Frontal cortex (tissue), 1 donor: ENCODE measurements around the gene MPPE1. TPM values are rescaled to one million over a fixed set of nuclear protein-coding genes. Genes with fewer than 3 reads are reported as not detected.

Experiments
- total RNA-seq: library from RNA; depleted of rRNA; stranded (reverse); fragments of >200 nt; gene quantifications from one replicate; pipeline ENCODE4 v1.2.3, GENCODE V29; 2014

The MPPE1 gene
- total RNA-seq, 1 donor from 2014 or later: 16.3 TPM

Other genes starting within 250 kb of the MPPE1 start
- gene GNAL, start 219.1 kb downstream of the MPPE1 start, total RNA-seq: 92.9 TPM
- gene CHMP1B, start 56.9 kb downstream of the MPPE1 start, total RNA-seq: 78.7 TPM
- 2.9 TPM for gene IMPA2, start 73.2 kb upstream of the MPPE1 start, total RNA-seq
- gene ANKRD62, start 185.5 kb upstream of the MPPE1 start, total RNA-seq: not detected